HL-60 (cell line): Measurements from ENCODE around the gene AWAT1.
"Not testable (repeated sequence)": the region's sequence is repeated elsewhere in the genome, so short reads cannot be mapped to it uniquely, and the experiment has no call there.

Source experiments
- DNase-seq, 2 experiments: peaks; one replicate each; pipeline ENCODE4 v3.0.0-alpha.2; 2010 to 2020; ENCODE audit warnings: low read depth in 1 of 2, low spot score in 1 of 2
- H3K27ac ChIP-seq: fragments of 250-450 bp; sonication (Bioruptor Pico); replicated peaks from 2 replicates; pipeline ENCODE4 v1.5.1; 2020; ENCODE audit warnings: mild to moderate bottlenecking, moderate library complexity
- H3K27me3 ChIP-seq: fragments of 250-450 bp; sonication (Bioruptor Pico); 2 replicates; pipeline ENCODE4 v1.5.1; 2021; ENCODE audit warnings: mild to moderate bottlenecking, moderate library complexity; ENCODE audit not compliant: insufficient read depth, poor library complexity, severe bottlenecking
- H3K4me3 ChIP-seq: replicated peaks from 2 replicates; pipeline ENCODE4 v1.5.1; 2011; ENCODE audit warnings: mild to moderate bottlenecking, control low read depth, low read length; ENCODE audit not compliant: insufficient read depth
- GABPA ChIP-seq: IDR thresholded peaks from 2 replicates; pipeline ENCODE4 v1.6.1; 2012; ENCODE audit warnings: low read depth
- POLR2AphosphoS5 ChIP-seq: IDR thresholded peaks from 2 replicates; pipeline ENCODE4 v1.6.1; 2012; ENCODE audit warnings: low read depth
- SPI1 ChIP-seq: IDR thresholded peaks from 2 replicates; pipeline ENCODE4 v1.6.1; 2012; ENCODE audit warnings: low read depth, mild to moderate bottlenecking, borderline replicate concordance
- TF ChIP-seq, protein P1 (sequence below): IDR thresholded peaks from one replicate; pipeline ENCODE4 v1.5.1; 2011; ENCODE audit warnings: low read length, control low read depth, inconsistent platforms; ENCODE audit not compliant: insufficient read depth
- TF ChIP-seq, protein P2 (sequence below): IDR thresholded peaks from 2 replicates; pipeline ENCODE4 v1.6.1; 2012; ENCODE audit warnings: low read depth; ENCODE audit not compliant: insufficient replicate concordance

Gene AWAT1

DNA sequence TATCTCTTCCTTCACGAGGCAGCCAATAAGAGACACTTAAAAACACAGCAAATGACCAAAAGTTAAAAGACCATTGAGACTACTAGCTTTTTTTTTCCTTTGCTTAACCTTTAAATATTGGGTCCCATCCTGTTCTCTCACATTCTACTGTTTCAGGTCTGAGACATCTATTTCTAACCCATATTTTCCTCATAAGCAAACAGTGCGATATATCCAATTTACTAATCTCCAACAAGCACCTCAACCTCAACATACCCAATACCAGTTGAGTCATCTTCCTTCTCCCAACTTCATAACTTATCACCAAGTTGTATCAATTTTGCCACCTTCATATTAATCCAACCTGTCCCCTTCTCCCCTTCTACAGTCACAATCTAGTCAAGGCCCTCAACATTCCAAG, 7.0 kb downstream of the AWAT1 start:
- no peak overlapping the region for H3K4me3 ChIP-seq
- H3K27me3 ChIP-seq = no peaks in the 10 kb centered on the region
- TF ChIP-seq POLR2AphosphoS5 (no peak), GABPA (no peak), SPI1 (no peak)
- TF ChIP-seq, protein P1, sequence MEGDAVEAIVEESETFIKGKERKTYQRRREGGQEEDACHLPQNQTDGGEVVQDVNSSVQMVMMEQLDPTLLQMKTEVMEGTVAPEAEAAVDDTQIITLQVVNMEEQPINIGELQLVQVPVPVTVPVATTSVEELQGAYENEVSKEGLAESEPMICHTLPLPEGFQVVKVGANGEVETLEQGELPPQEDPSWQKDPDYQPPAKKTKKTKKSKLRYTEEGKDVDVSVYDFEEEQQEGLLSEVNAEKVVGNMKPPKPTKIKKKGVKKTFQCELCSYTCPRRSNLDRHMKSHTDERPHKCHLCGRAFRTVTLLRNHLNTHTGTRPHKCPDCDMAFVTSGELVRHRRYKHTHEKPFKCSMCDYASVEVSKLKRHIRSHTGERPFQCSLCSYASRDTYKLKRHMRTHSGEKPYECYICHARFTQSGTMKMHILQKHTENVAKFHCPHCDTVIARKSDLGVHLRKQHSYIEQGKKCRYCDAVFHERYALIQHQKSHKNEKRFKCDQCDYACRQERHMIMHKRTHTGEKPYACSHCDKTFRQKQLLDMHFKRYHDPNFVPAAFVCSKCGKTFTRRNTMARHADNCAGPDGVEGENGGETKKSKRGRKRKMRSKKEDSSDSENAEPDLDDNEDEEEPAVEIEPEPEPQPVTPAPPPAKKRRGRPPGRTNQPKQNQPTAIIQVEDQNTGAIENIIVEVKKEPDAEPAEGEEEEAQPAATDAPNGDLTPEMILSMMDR = no peak
- TF ChIP-seq, protein P2, sequence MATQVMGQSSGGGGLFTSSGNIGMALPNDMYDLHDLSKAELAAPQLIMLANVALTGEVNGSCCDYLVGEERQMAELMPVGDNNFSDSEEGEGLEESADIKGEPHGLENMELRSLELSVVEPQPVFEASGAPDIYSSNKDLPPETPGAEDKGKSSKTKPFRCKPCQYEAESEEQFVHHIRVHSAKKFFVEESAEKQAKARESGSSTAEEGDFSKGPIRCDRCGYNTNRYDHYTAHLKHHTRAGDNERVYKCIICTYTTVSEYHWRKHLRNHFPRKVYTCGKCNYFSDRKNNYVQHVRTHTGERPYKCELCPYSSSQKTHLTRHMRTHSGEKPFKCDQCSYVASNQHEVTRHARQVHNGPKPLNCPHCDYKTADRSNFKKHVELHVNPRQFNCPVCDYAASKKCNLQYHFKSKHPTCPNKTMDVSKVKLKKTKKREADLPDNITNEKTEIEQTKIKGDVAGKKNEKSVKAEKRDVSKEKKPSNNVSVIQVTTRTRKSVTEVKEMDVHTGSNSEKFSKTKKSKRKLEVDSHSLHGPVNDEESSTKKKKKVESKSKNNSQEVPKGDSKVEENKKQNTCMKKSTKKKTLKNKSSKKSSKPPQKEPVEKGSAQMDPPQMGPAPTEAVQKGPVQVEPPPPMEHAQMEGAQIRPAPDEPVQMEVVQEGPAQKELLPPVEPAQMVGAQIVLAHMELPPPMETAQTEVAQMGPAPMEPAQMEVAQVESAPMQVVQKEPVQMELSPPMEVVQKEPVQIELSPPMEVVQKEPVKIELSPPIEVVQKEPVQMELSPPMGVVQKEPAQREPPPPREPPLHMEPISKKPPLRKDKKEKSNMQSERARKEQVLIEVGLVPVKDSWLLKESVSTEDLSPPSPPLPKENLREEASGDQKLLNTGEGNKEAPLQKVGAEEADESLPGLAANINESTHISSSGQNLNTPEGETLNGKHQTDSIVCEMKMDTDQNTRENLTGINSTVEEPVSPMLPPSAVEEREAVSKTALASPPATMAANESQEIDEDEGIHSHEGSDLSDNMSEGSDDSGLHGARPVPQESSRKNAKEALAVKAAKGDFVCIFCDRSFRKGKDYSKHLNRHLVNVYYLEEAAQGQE = no peak
- DNase-seq = no peak
- no peak overlapping the region for H3K27ac ChIP-seq

DNA sequence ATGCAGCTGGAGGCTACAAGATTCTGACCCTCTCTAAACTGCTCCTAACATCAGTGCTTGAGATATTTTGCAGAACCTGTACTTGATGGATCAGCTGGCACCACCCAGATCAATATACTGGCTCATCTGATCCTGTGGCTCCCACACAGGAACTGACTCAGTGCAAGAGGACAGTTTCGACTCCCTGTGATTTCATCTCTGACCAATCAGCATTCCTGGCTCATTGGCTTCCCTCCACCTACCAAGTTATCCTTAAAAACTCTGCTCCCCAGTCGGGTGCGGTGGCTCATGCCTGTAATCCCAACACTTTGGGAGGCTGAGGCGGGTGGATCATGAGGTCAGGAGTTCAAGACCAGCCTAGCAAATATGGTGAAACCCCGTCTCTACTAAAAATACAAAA, 9.1 kb downstream of the AWAT1 start:
- not testable (repeated sequence) for H3K27me3 ChIP-seq, DNase-seq, H3K4me3 ChIP-seq, H3K27ac ChIP-seq

GRCh38 chrX:70244881-70245280, 10.4 kb downstream of the AWAT1 start:
- Histone ChIP-seq H3K27ac (no peak overlapping the region), H3K27me3 (no peaks in the 10 kb centered on the region), H3K4me3 (no peak overlapping the region)
- TF ChIP-seq SPI1 (no peak), POLR2AphosphoS5 (no peak), GABPA (no peak)
- TF ChIP-seq, protein P2 = no peak
- TF ChIP-seq, protein P1 = no peak
- DNase-seq = no peak

- Histone ChIP-seq H3K27ac (no peak overlapping the region), H3K4me3 (no peak overlapping the region), H3K27me3 (no peaks in the 10 kb centered on the region)
- TF ChIP-seq GABPA (no peak), SPI1 (no peak), POLR2AphosphoS5 (no peak)
- TF ChIP-seq, protein P1 = no peak
- TF ChIP-seq, protein P2 = no peak
- DNase-seq = no peak
Measured at GRCh38 chrX:70247252-70247651, 12.8 kb downstream of the AWAT1 start.
